B cell (primary cell): ENCODE results near the gene TTC39B. TPM values are rescaled to one million over a fixed set of nuclear protein-coding genes. Genes with fewer than 3 reads are reported as not detected.

Experiments used
- ATAC-seq: fragments of 200-7000 bp; cut with Tn5 transposase; one replicate; pipeline ENCODE4 v1.10.0; 2021; ENCODE audit warnings: low read depth, mild to moderate bottlenecking, moderate number of reproducible peaks, moderate library complexity
- CTCF ChIA-PET: fragments of 350-600 bp; sonication (Branson Sonifier 250); formaldehyde crosslinking; loops from one replicate; lab custom pipeline; 2021; ENCODE audit warnings: antibody characterized with exemption, inconsistent platforms; lab: Charles Lee
- POLR2A ChIA-PET: fragments of 350-600 bp; sonication (Branson Sonifier 250); formaldehyde crosslinking; loops from one replicate; lab custom pipeline; 2021; ENCODE audit warnings: antibody characterized with exemption; lab: Charles Lee
- DNase-seq: peaks from one replicate; pipeline ENCODE4 v3.0.0; 2013
- H2AFZ ChIP-seq: 2 replicates; pipeline ENCODE4 v1.6.1; 2012; ENCODE audit warnings: mild to moderate bottlenecking, low read depth, low read length; ENCODE audit not compliant: insufficient read depth, poor library complexity, severe bottlenecking
- H3K27ac ChIP-seq, 2 donors: 1 replicate in 1 of 2; 2 replicates in 1 of 2; pipeline ENCODE4 v1.5.1; 2012 to 2013; ENCODE audit warnings: low read length in 2 of 2, mild to moderate bottlenecking in 2 of 2, moderate library complexity in 1 of 2
- H3K27me3 ChIP-seq, 4 experiments: fragments of 200-600 bp in 1 of 4; sonication (generic) in 1 of 4; replicated peaks in 1 of 4; 1 replicate in 2 of 4; 2 replicates in 2 of 4; pipeline versions ENCODE4 v1.6.1 to v1.7.0; 2013 to 2016; ENCODE audit warnings: low read length in 3 of 4, mild to moderate bottlenecking in 2 of 4, mixed read lengths in 1 of 4, moderate library complexity in 1 of 4; ENCODE audit not compliant: insufficient read depth in 4 of 4, control insufficient read depth in 3 of 4; ENCODE audit errors: control extremely low read depth in 1 of 4
- H3K36me3 ChIP-seq, 2 experiments: replicated peaks in 1 of 2; 1 replicate in 1 of 2; 2 replicates in 1 of 2; pipeline versions ENCODE4 v1.6.1 to v1.7.1; 2013; ENCODE audit warnings: low read length in 1 of 2; ENCODE audit not compliant: insufficient read depth in 2 of 2, control insufficient read depth in 1 of 2; ENCODE audit errors: control extremely low read depth in 1 of 2, extremely low read depth in 1 of 2
- H3K4me1 ChIP-seq, 2 donors: fragments of 200-600 bp in 1 of 2; sonication (generic) in 1 of 2; 1 replicate in 1 of 2; 2 replicates in 1 of 2; pipeline versions ENCODE4 v1.5.1 to v1.6.1; 2013 to 2017; ENCODE audit warnings: low read length in 2 of 2; ENCODE audit not compliant: control insufficient read depth in 2 of 2, insufficient read depth in 2 of 2
- H3K4me2 ChIP-seq: replicated peaks from 2 replicates; pipeline ENCODE3; 2012; ENCODE audit warnings: mild to moderate bottlenecking, low read depth, low read length; ENCODE audit not compliant: poor library complexity, severe bottlenecking
- H3K4me3 ChIP-seq, 5 experiments: fragments of 200-600 bp in 1 of 5; sonication (generic) in 1 of 5; 1 replicate in 3 of 5; 2 replicates in 2 of 5; pipeline versions ENCODE4 v1.5.1 to v1.7.0; 2011 to 2016; ENCODE audit warnings: low read length in 4 of 5, mild to moderate bottlenecking in 4 of 5, low read depth in 2 of 5, control low read depth in 1 of 5, moderate library complexity in 1 of 5; ENCODE audit not compliant: insufficient read depth in 1 of 5; ENCODE audit errors: control extremely low read depth in 1 of 5, extremely low read depth in 1 of 5
- H3K79me2 ChIP-seq: fragments of 200-600 bp; sonication (generic); one replicate; pipeline ENCODE4 v1.6.0; 2016; ENCODE audit warnings: low read length; ENCODE audit not compliant: control insufficient read depth, insufficient read depth
- H3K9ac ChIP-seq: fragments of 200-600 bp; sonication (generic); 2 replicates; pipeline ENCODE4 v1.6.1; 2017; ENCODE audit warnings: mild to moderate bottlenecking, low read length, moderate library complexity
- H3K9me3 ChIP-seq, 3 donors: one replicate each; pipeline versions ENCODE4 v1.6.1 to v1.7.1; 2013; ENCODE audit warnings: low read length in 2 of 3; ENCODE audit not compliant: control insufficient read depth in 2 of 3, insufficient read depth in 1 of 3; ENCODE audit errors: control extremely low read depth in 1 of 3
- H4K20me1 ChIP-seq: 2 replicates; pipeline ENCODE4 v1.6.0; 2012; ENCODE audit warnings: mild to moderate bottlenecking, low read length; ENCODE audit not compliant: insufficient read depth, control insufficient read depth, poor library complexity, severe bottlenecking
- H3K27ac Mint-ChIP-seq: one replicate; pipeline ENCODE4 v1.8.0; 2021; ENCODE audit warnings: mixed read lengths
- H3K27me3 Mint-ChIP-seq: one replicate; pipeline ENCODE4 v1.8.0; 2021; ENCODE audit warnings: mixed read lengths
- H3K4me1 Mint-ChIP-seq: one replicate; pipeline ENCODE4 v1.8.0; 2021; ENCODE audit warnings: mixed read lengths
- H3K4me3 Mint-ChIP-seq: one replicate; pipeline ENCODE4 v1.8.0; 2021; ENCODE audit warnings: mixed read lengths
- H3K9me3 Mint-ChIP-seq: one replicate; pipeline ENCODE4 v1.8.0; 2022; ENCODE audit warnings: mixed read lengths; ENCODE audit not compliant: insufficient read depth
- CTCF ChIP-seq: fragments of 200-600 bp; IDR thresholded peaks from one replicate; pipeline ENCODE4 v1.8.0; 2022; ENCODE audit warnings: antibody characterized with exemption, mild to moderate bottlenecking
- EZH2 ChIP-seq: IDR thresholded peaks from 2 replicates; pipeline ENCODE4 v1.6.1; 2012; ENCODE audit warnings: borderline replicate concordance, low read depth, mild to moderate bottlenecking, moderate library complexity, low read length; ENCODE audit not compliant: insufficient read depth, poor library complexity, severe bottlenecking
- WGBS: methylation state at CpG from one replicate; pipeline ENCODE4 v1.1.5; 2013; ENCODE audit warnings: missing lambda C conversion rate; ENCODE audit not compliant: insufficient coverage; 5-methylcytosine and 5-hydroxymethylcytosine counted together
- intact Hi-C: fragments of 100-400 bp; cut with micrococcal nuclease; formaldehyde crosslinking; loops from one replicate; pipeline ENCODE4 v1.10.0; 2022
- polyA plus RNA-seq: library from polyadenylated mRNA; depleted of rRNA; stranded (reverse); fragments of >200 nt; gene quantifications from 2 replicates; pipeline ENCODE4 v1.2.3, GENCODE V29; 2012
- total RNA-seq, 2 donors: library from RNA; stranded (reverse); fragments of 120-200 nt in 1 of 2; gene quantifications; 1 replicate in 1 of 2; 2 replicates in 1 of 2; pipeline versions ENCODE4 v1.2.3 to v1.2.4, GENCODE V29; 2013 to 2022

The TTC39B gene
- total and polyA plus RNA-seq, 2 donors (not counting 1 experiment from before 2014, with no cell fraction given) = 2.0 to 3.6 TPM

GRCh38 chr9:15227491-15227890 lies 79.5 kb downstream of the TTC39B start:
- H3K4me1 Mint-ChIP-seq = peaks cover 28% of the 10 kb centered on the region
- H3K9me3 ChIP-seq = peaks cover 0 to 3% (median 0%) of the 10 kb centered on the region in 3 donors
- intact Hi-C loops = no loop called here
- no peak overlapping the region for H3K4me2 ChIP-seq
- H4K20me1 ChIP-seq = no peaks in the 10 kb centered on the region
- POLR2A ChIA-PET = no interaction called here
- no peak overlapping the region for H3K27ac Mint-ChIP-seq
- no peak overlapping the region for H3K27ac ChIP-seq
- H2AFZ ChIP-seq = no peak overlapping the region
- H3K79me2 ChIP-seq = no peaks in the 10 kb centered on the region
- H3K4me3 ChIP-seq = no peak overlapping the region
- no peaks in the 10 kb centered on the region for H3K9me3 Mint-ChIP-seq
- ATAC-seq (no peak), DNase-seq (no peak)
- H3K9ac ChIP-seq = no peak overlapping the region
- CTCF ChIA-PET = interaction anchor here (1.5 kb wide), 1 partner anchor 15 kb away, joined by 4 read pairs; no protein-coding TSS in a partner anchor
- WGBS = 70% methylated on average over 1 of the region's 4 CpGs
- no peaks in the 10 kb centered on the region for H3K27me3 Mint-ChIP-seq
- TF ChIP-seq EZH2 (no peak), CTCF (no peak)
- no peaks in the 10 kb centered on the region for H3K27me3 ChIP-seq
- H3K4me3 Mint-ChIP-seq = no peak overlapping the region
- H3K4me1 ChIP-seq = peaks cover 7 to 11% of the 10 kb centered on the region in 2 donors
- H3K36me3 ChIP-seq = no peaks in the 10 kb centered on the region

- H3K4me3 Mint-ChIP-seq = peak overlapping the region; percentile 42
These were observed 81.4 kb downstream of the TTC39B start for GRCh38 chr9:15225564-15226126.

More at GRCh38 chr9:15225564-15226126, 81.4 kb downstream of the TTC39B start:
- peaks cover 7 to 11% of the 10 kb centered on the region in 2 donors for H3K4me1 ChIP-seq
- peak overlapping the region; percentile 69 for H3K27ac Mint-ChIP-seq
- H4K20me1 ChIP-seq = no peaks in the 10 kb centered on the region
- peak overlapping the region; percentile 55 for H2AFZ ChIP-seq
- H3K27me3 Mint-ChIP-seq = no peaks in the 10 kb centered on the region
- DNase-seq (peak; percentile 39), ATAC-seq (peak; percentile 41)
- POLR2A ChIA-PET = no interaction called here
- H3K36me3 ChIP-seq = no peaks in the 10 kb centered on the region
- peaks cover 0 to 3% (median 0%) of the 10 kb centered on the region in 3 donors for H3K9me3 ChIP-seq
- no peaks in the 10 kb centered on the region for H3K27me3 ChIP-seq
- CTCF ChIA-PET = interaction anchor here (0.7 kb wide), 1 partner anchor 13 kb away, joined by 3 read pairs; no protein-coding TSS in a partner anchor
- H3K79me2 ChIP-seq = no peaks in the 10 kb centered on the region
- H3K4me3 ChIP-seq = peak overlapping the region in 2 of 5 experiments; percentile 18 to 24
- H3K9ac ChIP-seq = no peak overlapping the region
- peaks cover 25% of the 10 kb centered on the region for H3K4me1 Mint-ChIP-seq
- WGBS = 47% methylated on average over 2 of the region's 7 CpGs
- H3K4me2 ChIP-seq = peak overlapping the region; percentile 52
- intact Hi-C loops = no loop called here
- no peak for TF ChIP-seq CTCF
- TF ChIP-seq EZH2 = no peak
- H3K9me3 Mint-ChIP-seq = no peaks in the 10 kb centered on the region
- H3K27ac ChIP-seq = peak overlapping the region in 1 of 2 donors; percentile 51
